Progenitor cell of endocrine pancreas (in vitro differentiated cells): ENCODE results near the gene CT47A1. TPM values are rescaled to one million over a fixed set of nuclear protein-coding genes. Genes with fewer than 3 reads are reported as not detected.
"Not testable (repeated sequence)": the region's sequence is repeated elsewhere in the genome, so short reads cannot be mapped to it uniquely, and the experiment has no call there.

ENCODE experiments used
- DNase-seq: peaks from one replicate; pipeline ENCODE4 v3.0.0; 2021; ENCODE audit warnings: low spot score; ENCODE audit not compliant: unreplicated experiment
- H3K27ac Mint-ChIP-seq: 2 replicates; pipeline ENCODE4 v1.8.0; 2021; ENCODE audit warnings: mild to moderate bottlenecking, moderate library complexity, mixed read lengths
- H3K27me3 Mint-ChIP-seq: 2 replicates; pipeline ENCODE4 v1.8.0; 2021; ENCODE audit warnings: mixed read lengths
- H3K36me3 Mint-ChIP-seq: 2 replicates; pipeline ENCODE4 v1.8.0; 2022; ENCODE audit warnings: mixed read lengths; ENCODE audit not compliant: insufficient read depth
- H3K4me1 Mint-ChIP-seq: 2 replicates; pipeline ENCODE4 v1.8.0; 2021; ENCODE audit warnings: low read depth, mixed read lengths
- H3K4me3 Mint-ChIP-seq: 2 replicates; pipeline ENCODE4 v1.8.0; 2021; ENCODE audit warnings: low read depth, mild to moderate bottlenecking, moderate library complexity, mixed read lengths
- H3K9me3 Mint-ChIP-seq: 2 replicates; pipeline ENCODE4 v1.8.0; 2021; ENCODE audit warnings: low read depth, mixed read lengths
- CTCF ChIP-seq: fragments of 200-600 bp; sonication (generic); IDR thresholded peaks from one replicate; pipeline ENCODE4 v1.5.0; 2021; ENCODE audit warnings: antibody characterized with exemption, mild to moderate bottlenecking; ENCODE audit not compliant: unreplicated experiment
- total RNA-seq: library from RNA; stranded (reverse); gene quantifications from 2 replicates; pipeline ENCODE4 v1.2.1, GENCODE V29; 2021

Gene CT47A1
- total RNA-seq, 1 donor from 2014 or later = not detected

- H3K4me1 Mint-ChIP-seq = peaks cover 7% of the 10 kb centered on the region
- peaks cover 17% of the 10 kb centered on the region for H3K9me3 Mint-ChIP-seq
- no peak overlapping the region for H3K27ac Mint-ChIP-seq
- no peak overlapping the region for H3K4me3 Mint-ChIP-seq
- TF ChIP-seq CTCF = no peak
- H3K27me3 Mint-ChIP-seq = no peaks in the 10 kb centered on the region
- H3K36me3 Mint-ChIP-seq = no peaks in the 10 kb centered on the region
- DNase-seq = no peak
Measured at GRCh38 chrX:120999413-120999812, 13.9 kb upstream of the CT47A1 start.

GRCh38 chrX:120956500-120956899, 29.1 kb downstream of the CT47A1 start, which contains the start of gene CT47A7:
TSS of gene CT47A7 (minus strand) at chrX:120956600. CDS start at chrX:120956345, 255 bp downstream.
- not testable (repeated sequence) for H3K9me3 Mint-ChIP-seq, H3K4me1 Mint-ChIP-seq, H3K27ac Mint-ChIP-seq, H3K36me3 Mint-ChIP-seq, H3K4me3 Mint-ChIP-seq, H3K27me3 Mint-ChIP-seq, DNase-seq

Other genes starting within 250 kb of the CT47A1 start
- not detected in 2 replicates for gene CT47B1, start 109.9 kb downstream of the CT47A1 start, total RNA-seq
- gene CT47A11, start 48.6 kb downstream of the CT47A1 start, total RNA-seq = not detected in 2 replicates
- gene CT47A10, start 43.7 kb downstream of the CT47A1 start, total RNA-seq = not detected in 2 replicates
- not detected in 2 replicates for gene CT47A9, start 38.9 kb downstream of the CT47A1 start, total RNA-seq
- not detected in 2 replicates for gene CT47A8, start 34.0 kb downstream of the CT47A1 start, total RNA-seq
- gene CT47A7, start 29.2 kb downstream of the CT47A1 start, total RNA-seq = not detected in 2 replicates
- not detected in 2 replicates for gene CT47A6, start 24.3 kb downstream of the CT47A1 start, total RNA-seq
- gene CT47A5, start 19.4 kb downstream of the CT47A1 start, total RNA-seq = not detected in 2 replicates
- gene CT47A4, start 14.6 kb downstream of the CT47A1 start, total RNA-seq = not detected in 2 replicates
- not detected in 2 replicates for gene CT47A3, start 9.7 kb downstream of the CT47A1 start, total RNA-seq
- gene CT47A2, start 4.8 kb downstream of the CT47A1 start, total RNA-seq = not detected in 2 replicates
- 11.3 and 12.0 TPM in 2 replicates for gene GLUD2, start 61.9 kb upstream of the CT47A1 start, total RNA-seq